GM12878 (cell line): ENCODE results near the gene DNAH5. TPM values are rescaled to one million over a fixed set of nuclear protein-coding genes. Genes with fewer than 3 reads are reported as not detected.

Experiments used
- ATAC-seq: fragments of 200-7000 bp; cut with Tn5 transposase; 3 replicates; pipeline ENCODE4 v1.9.1; 2020; ENCODE audit warnings: mild to moderate bottlenecking, moderate library complexity
- BruUV-seq: library from RNA; stranded (reverse); fragments of 400-500 nt; replicated peaks from 2 replicates; lab custom pipeline; 2021; lab: Mats Ljungman, UMichigan
- CTCF ChIA-PET: fragments of 300-600 bp; sonication (Branson Sonifier 250); formaldehyde crosslinking; extraction: SDS; loops from one replicate; lab custom pipeline; 2021; ENCODE audit warnings: inconsistent platforms; lab: Yijun Ruan, JAX
- POLR2A ChIA-PET: fragments of 350-600 bp; formaldehyde crosslinking; extraction: SDS; loops from one replicate; lab custom pipeline; 2021; ENCODE audit warnings: inconsistent platforms; lab: Charles Lee
- RAD21 ChIA-PET: fragments of 300-600 bp; sonication (Branson Sonifier 250); formaldehyde crosslinking; loops from one replicate; lab custom pipeline; 2023; ENCODE audit warnings: antibody characterized with exemption; ENCODE audit not compliant: unreplicated experiment; lab: Charles Lee
- SMC1A ChIA-PET: fragments of 300-600 bp; sonication (Branson Sonifier 250); formaldehyde crosslinking; loops from one replicate; lab custom pipeline; 2023; ENCODE audit not compliant: unreplicated experiment, uncharacterized antibody; lab: Charles Lee
- DNase-seq: peaks from one replicate; pipeline ENCODE4 v3.0.0-alpha.2; 2011; ENCODE audit warnings: low read depth, low spot score
- FAIRE-seq: peaks from 3 replicates; lab custom pipeline; 2011; peaks lifted over from hg19 to GRCh38; lab: Jason Lieb, UNC
- H2AFZ ChIP-seq: 2 replicates; pipeline ENCODE4 v1.6.0; 2011; ENCODE audit warnings: low read depth, low read length, control low read depth; ENCODE audit not compliant: control insufficient read depth
- H3K27ac ChIP-seq: 2 replicates; pipeline ENCODE4 v1.5.1; 2011; ENCODE audit warnings: control low read depth; ENCODE audit not compliant: control insufficient read depth, insufficient read depth
- H3K27me3 ChIP-seq, 2 experiments: replicated peaks in 1 of 2; 2 replicates each; pipeline versions ENCODE4 v1.6.0 to v1.6.1; 2011; ENCODE audit warnings: low read length in 1 of 2; ENCODE audit not compliant: control insufficient read depth in 2 of 2, insufficient read depth in 2 of 2
- H3K36me3 ChIP-seq, 2 experiments: 2 replicates each; pipeline ENCODE4 v1.5.1; 2011; ENCODE audit warnings: low read length in 1 of 2; ENCODE audit not compliant: control insufficient read depth in 2 of 2, insufficient read depth in 2 of 2
- H3K4me1 ChIP-seq: 2 replicates; pipeline ENCODE4 v1.6.1; 2011; ENCODE audit warnings: mild to moderate bottlenecking, low read length, moderate library complexity, mixed read lengths; ENCODE audit not compliant: control insufficient read depth, insufficient read depth
- H3K4me2 ChIP-seq: 2 replicates; pipeline ENCODE4 v1.6.0; 2011; ENCODE audit warnings: control low read depth; ENCODE audit not compliant: control insufficient read depth, insufficient read depth
- H3K4me3 ChIP-seq: fragments of 200-600 bp; sonication (generic); 2 replicates; pipeline ENCODE4 v1.5.1; 2016
- H3K79me2 ChIP-seq: 2 replicates; pipeline ENCODE4 v1.6.0; 2011; ENCODE audit warnings: low read length; ENCODE audit not compliant: control insufficient read depth, insufficient read depth
- H3K9ac ChIP-seq: 2 replicates; pipeline ENCODE4 v1.8.0; 2011; ENCODE audit warnings: low read length, control low read depth, mixed read lengths; ENCODE audit not compliant: control insufficient read depth, insufficient read depth
- H3K9me3 ChIP-seq: replicated peaks from 3 replicates; pipeline ENCODE4 v1.5.1; 2011; ENCODE audit warnings: mild to moderate bottlenecking, low read length; ENCODE audit not compliant: control insufficient read depth, insufficient read depth
- H4K20me1 ChIP-seq: 2 replicates; pipeline ENCODE4 v1.6.0; 2011; ENCODE audit not compliant: control insufficient read depth, insufficient read depth
- BCL11A ChIP-seq: IDR thresholded peaks from 2 replicates; pipeline ENCODE4 v1.6.1; 2011; ENCODE audit warnings: low read depth, low read length
- KDM1A ChIP-seq: fragments of 200-600 bp; sonication (generic); IDR thresholded peaks from 2 replicates; pipeline ENCODE4 v1.6.1; 2016; ENCODE audit warnings: borderline replicate concordance
- PAX5 ChIP-seq: IDR thresholded peaks from 2 replicates; pipeline ENCODE4 v1.6.1; 2011; ENCODE audit warnings: low read depth, low read length, borderline replicate concordance
- PRDM15 ChIP-seq: fragments of 450-650 bp; formaldehyde crosslinking; IDR thresholded peaks from 2 replicates; pipeline ENCODE4 v1.4.0; 2020; ENCODE audit warnings: mild to moderate bottlenecking, moderate library complexity
- RB1 ChIP-seq: fragments of 450-650 bp; formaldehyde crosslinking; IDR thresholded peaks from 2 replicates; pipeline ENCODE4 v1.6.1; 2017; ENCODE audit warnings: mild to moderate bottlenecking, borderline replicate concordance
- SMC3 ChIP-seq: IDR thresholded peaks from 2 replicates; pipeline ENCODE4 v1.6.1; 2011; ENCODE audit warnings: low read length, improper control_type of control experiment, borderline replicate concordance
- ZBED1 ChIP-seq: IDR thresholded peaks from 2 replicates; pipeline ENCODE4 v1.6.1; 2016; ENCODE audit warnings: borderline replicate concordance
- ZNF622 ChIP-seq: fragments of 450-650 bp; IDR thresholded peaks from 2 replicates; pipeline ENCODE4 v1.6.1; 2017; ENCODE audit warnings: mild to moderate bottlenecking, inconsistent platforms
- WGBS: methylation state at CpG from one replicate; pipeline ENCODE4 v1.1.6; 2016; ENCODE audit warnings: low lambda C conversion rate; ENCODE audit not compliant: insufficient replicate concordance, insufficient coverage; ENCODE audit errors: missing lambda C conversion rate; 5-methylcytosine and 5-hydroxymethylcytosine counted together
- in situ Hi-C: fragments of 300-500 bp; cut with MboI; formaldehyde crosslinking; loops from 9 replicates; pipeline ENCODE4 v1.14.3; 2018; ENCODE audit warnings: mixed read lengths
- intact Hi-C: fragments of 100-400 bp; cut with micrococcal nuclease; formaldehyde crosslinking; loops from one replicate; pipeline ENCODE4 v1.14.2; 2022; ENCODE audit not compliant: unreplicated experiment
- polyA plus RNA-seq, 11 experiments: library from polyadenylated mRNA; depleted of rRNA in 4 of 11; unstranded in 6 of 11; stranded (reverse) in 5 of 11; fragments of >200 nt; fragmentation: Nextera tagmentation in 4 of 11; fragmentation: Illumina TruSeq in 1 of 11; extraction: Ambion mirVana in 4 of 11; extraction: Trizol in 1 of 11; gene quantifications; 1 replicate in 1 of 11; 2 replicates in 10 of 11; pipeline versions ENCODE4 v1.2.1 to v1.2.3, GENCODE V29; 2011 to 2016; ENCODE audit warnings: inconsistent platforms in 2 of 11, missing spikeins in 2 of 11, low read depth in 1 of 11
- total RNA-seq, 4 experiments: library from RNA; depleted of rRNA in 3 of 4; stranded (reverse); fragments of >200 nt in 3 of 4; fragmentation: Illumina TruSeq in 1 of 4; extraction: Trizol in 1 of 4; gene quantifications; 2 replicates each; pipeline versions ENCODE4 v1.2.1 to v1.2.3, GENCODE V29; 2013 to 2021
- TF ChIP-seq, protein P1 (sequence below): fragments of 450-650 bp; IDR thresholded peaks from 2 replicates; pipeline ENCODE4 v1.6.1; 2017; ENCODE audit warnings: low read depth, mild to moderate bottlenecking, moderate library complexity

Gene DNAH5
- total and polyA plus RNA-seq, 10 of the 15 experiments (the other 5 are each of a cell fraction or from before 2014, with no cell fraction given) = under 0.01 to 0.30 (median 0.07) TPM; not detected in 7

DNA sequence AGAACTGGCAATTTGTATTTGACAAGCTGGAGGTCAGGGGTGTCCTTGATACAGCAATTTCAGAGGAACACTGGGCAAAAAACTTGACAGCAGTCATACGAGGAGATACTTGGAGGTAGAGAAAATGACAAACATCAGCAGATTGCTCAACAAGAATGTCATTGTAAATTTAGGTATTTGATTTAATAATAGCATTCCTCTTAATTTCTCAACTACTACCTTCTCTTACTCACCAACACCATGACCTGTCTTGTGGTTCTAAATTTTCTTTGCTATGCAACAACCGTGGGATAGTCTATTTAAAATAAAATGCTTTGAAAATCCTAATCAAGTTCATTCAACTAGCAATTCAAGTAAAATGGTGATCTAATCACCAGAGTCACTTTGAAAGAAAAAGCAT, 128.4 kb downstream of the DNAH5 start:
- no peaks in the 10 kb centered on the region for H4K20me1 ChIP-seq
- no peak overlapping the region for H3K27ac ChIP-seq
- intact Hi-C loops = no loop called here
- H3K4me1 ChIP-seq = no peaks in the 10 kb centered on the region
- no peak overlapping the region for H3K9ac ChIP-seq
- no peaks in the 10 kb centered on the region for H3K9me3 ChIP-seq
- DNase-seq = no peak
- no peak overlapping the region for H3K4me3 ChIP-seq
- in situ Hi-C loops = no loop called here
- ATAC-seq = no peak
- ChIA-PET SMC1A (no interaction called here), CTCF (no interaction called here), POLR2A (no interaction called here)
- no peaks in the 10 kb centered on the region for H3K36me3 ChIP-seq
- H3K79me2 ChIP-seq = no peaks in the 10 kb centered on the region
- no peak for FAIRE-seq
- 6% methylated on average over 2 of the region's 2 CpGs for WGBS
- no peak overlapping the region for H3K4me2 ChIP-seq
- BruUV-seq = no TSS peak
- TF ChIP-seq PRDM15 (CRISPR knock-in tag) = no peak
- TF ChIP-seq SMC3 = no peak
- TF ChIP-seq, protein P1, sequence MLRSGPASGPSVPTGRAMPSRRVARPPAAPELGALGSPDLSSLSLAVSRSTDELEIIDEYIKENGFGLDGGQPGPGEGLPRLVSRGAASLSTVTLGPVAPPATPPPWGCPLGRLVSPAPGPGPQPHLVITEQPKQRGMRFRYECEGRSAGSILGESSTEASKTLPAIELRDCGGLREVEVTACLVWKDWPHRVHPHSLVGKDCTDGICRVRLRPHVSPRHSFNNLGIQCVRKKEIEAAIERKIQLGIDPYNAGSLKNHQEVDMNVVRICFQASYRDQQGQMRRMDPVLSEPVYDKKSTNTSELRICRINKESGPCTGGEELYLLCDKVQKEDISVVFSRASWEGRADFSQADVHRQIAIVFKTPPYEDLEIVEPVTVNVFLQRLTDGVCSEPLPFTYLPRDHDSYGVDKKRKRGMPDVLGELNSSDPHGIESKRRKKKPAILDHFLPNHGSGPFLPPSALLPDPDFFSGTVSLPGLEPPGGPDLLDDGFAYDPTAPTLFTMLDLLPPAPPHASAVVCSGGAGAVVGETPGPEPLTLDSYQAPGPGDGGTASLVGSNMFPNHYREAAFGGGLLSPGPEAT = no peak
- no peak for TF ChIP-seq ZBED1
- no peak for TF ChIP-seq BCL11A
- no peak for TF ChIP-seq ZNF622
- no peak for TF ChIP-seq RB1
- no peak for TF ChIP-seq KDM1A
- no peak for TF ChIP-seq PAX5
- TF ChIP-seq, all 136 proteins: peak for 0
- H3K27me3 ChIP-seq = no peaks in the 10 kb centered on the region
- H2AFZ ChIP-seq = no peak overlapping the region
- RAD21 ChIA-PET = no interaction called here
